NCI-H345 treated with DMSO at 0.1 percent for 48 hours (cell line): ENCODE measurements around the gene TRIP6.
"Not testable (repeated sequence)": the region's sequence is repeated elsewhere in the genome, so short reads cannot be mapped to it uniquely, and the experiment has no call there.

ENCODE experiments used
- DNase-seq: peaks from one replicate; lab custom pipeline; 2025; ENCODE audit not compliant: unreplicated experiment; lab: John Stamatoyannopoulos, UW

Gene TRIP6

DNA sequence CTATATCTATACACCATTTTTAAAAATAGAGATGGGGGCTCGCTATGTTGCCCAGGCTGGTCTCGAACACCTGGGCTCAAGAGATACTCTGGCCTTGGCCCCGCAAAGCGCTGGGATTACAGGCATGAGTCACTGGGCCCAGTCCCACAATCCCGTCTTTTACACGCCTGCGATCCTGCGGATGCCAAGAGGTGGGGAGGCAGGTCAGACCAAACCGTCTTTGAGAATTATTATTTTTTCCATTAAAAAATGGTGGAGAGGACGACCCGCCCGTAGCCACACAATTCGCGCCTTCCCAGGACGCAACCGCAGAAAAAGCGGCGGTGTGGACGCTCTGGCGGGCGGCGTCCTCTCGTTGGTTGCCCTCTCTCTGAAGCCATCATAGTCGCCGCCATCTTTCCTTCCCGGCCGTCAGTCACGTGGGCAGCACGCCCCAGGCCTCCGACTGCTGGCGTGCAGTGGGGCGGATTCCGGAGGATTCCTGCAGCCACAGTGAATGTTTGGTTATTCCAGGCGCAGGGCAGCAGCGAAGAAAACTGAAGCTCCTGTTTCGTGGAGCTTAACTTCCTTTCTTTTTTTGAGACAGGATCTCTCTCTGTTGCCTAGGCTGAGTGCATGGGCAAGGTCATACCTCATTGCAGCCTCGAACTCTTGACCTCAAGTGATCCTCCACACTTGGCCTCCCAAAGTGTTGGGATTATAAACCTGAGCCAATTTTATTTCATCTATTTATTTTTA, 29.9 kb upstream of the TRIP6 start:
- DNase-seq, result peak; percentile 57

DNA sequence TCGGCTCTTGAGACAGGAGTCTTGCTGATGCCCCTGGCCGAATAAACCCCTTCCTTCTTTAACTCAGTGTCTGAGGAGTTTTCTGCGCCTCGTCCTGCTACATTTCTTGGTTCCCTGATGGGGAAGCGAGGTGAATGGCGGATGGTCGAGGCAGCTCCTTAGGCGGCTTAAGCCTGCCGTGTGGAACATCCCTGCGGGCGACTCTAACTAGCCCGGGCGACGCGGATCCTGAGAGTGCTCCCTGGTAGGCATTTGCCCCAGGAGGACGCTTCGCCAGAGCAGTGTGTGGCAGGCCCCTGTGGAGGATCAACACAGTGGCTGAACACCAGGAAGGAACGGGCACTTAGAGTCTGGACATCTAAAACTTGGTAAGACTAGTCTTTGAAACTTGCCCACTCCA, 27.8 kb upstream of the TRIP6 start:
- DNase-seq, result no peak

DNA sequence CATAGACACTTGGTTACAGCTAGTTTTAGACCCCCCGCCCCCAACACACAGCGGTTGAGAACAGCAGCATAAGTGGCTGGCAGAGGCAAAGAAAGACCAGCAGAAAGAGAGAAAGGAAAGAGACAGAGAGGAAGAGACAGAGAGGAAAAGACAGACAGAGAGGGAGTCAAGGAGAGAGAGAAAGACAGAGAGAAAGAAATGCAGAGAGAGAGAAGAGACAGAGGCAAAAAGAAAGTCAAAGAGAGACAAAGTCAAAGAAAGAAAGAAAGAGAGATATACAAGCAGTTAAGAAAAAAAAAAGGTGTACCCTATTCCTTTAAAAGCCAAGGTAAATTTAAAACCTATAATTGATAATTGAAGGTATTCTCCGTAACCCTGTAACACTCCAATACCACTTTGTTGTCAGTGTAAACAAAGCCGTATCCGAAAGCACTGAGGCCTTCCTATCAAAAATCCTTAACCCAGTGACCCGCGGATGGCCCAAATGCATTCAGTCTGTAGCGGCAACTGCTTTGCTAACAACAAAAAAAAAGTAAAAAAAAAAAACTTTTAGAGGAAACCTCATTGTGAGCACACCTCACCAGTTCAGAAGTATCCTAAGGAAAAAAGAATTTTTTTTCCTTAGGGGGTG, 26.6 kb upstream of the TRIP6 start:
- DNase-seq, result no peak

DNA sequence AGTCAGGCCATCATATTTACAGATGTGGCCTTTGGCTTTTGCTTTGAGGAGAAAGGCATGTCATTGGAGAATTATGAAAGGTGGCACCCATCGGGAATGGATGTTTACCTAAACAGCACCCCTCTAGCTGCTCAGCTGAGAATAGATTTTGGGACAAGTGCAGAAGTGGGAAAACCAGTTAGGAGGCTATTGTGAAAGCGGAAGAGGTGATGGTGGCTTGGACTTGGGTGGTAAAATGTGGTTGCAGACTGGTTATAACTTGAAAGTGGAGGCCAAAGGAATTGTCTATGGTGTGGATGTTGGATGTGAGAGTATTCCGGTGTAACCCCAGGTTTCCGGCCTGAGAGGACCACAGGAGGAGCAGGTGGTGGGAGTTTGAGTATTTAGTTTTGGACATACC, 19.8 kb upstream of the TRIP6 start:
- no peak for DNase-seq

DNA sequence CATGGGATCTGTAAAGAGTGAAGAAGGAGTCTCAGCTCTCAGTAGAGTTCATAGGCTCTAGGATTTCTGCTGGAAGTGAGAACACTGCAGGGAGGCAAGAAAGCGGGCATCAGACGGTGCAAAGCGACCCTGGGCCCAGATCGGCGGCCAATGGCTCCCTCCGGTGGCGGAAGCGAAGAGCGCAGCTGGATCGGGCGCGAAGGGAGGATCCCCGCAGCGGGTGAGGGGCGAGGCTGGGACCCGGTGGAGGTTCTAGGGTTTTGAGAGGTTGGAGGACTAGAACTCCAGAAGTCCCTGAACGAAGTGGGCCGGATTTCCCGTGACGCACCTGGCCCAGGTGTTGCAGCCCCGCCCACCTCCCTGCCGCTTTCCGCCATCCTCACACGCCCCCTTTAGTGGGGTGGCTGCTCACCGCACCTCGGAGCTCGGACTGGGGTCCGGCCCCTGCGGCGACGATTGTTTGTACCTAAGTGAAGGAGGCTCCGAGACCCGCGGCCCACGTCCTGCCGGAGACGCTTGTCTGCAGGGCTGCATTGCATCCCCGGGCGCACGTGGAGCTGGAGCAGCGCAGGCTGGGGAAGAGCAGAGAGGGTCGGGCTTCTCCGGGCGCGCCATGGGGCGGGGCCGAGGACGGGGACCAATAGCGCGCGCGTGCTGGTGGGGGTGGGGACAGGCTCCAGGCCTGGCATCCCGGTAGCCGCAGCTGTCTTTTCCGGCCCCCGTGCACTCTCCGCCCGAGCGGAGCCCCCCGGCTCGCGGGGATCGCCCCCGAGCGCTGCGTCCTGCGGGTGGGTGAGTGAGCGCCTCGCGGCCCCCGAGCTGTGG, 14.9 kb upstream of the TRIP6 start, which contains the start of gene SLC12A9:
SLC12A9 (plus strand) TSS at position 666 of the 825 bp plus-strand sequence. CDS start 1,485 bp downstream, outside the sequence.
- DNase-seq, result peak; percentile 91

DNA sequence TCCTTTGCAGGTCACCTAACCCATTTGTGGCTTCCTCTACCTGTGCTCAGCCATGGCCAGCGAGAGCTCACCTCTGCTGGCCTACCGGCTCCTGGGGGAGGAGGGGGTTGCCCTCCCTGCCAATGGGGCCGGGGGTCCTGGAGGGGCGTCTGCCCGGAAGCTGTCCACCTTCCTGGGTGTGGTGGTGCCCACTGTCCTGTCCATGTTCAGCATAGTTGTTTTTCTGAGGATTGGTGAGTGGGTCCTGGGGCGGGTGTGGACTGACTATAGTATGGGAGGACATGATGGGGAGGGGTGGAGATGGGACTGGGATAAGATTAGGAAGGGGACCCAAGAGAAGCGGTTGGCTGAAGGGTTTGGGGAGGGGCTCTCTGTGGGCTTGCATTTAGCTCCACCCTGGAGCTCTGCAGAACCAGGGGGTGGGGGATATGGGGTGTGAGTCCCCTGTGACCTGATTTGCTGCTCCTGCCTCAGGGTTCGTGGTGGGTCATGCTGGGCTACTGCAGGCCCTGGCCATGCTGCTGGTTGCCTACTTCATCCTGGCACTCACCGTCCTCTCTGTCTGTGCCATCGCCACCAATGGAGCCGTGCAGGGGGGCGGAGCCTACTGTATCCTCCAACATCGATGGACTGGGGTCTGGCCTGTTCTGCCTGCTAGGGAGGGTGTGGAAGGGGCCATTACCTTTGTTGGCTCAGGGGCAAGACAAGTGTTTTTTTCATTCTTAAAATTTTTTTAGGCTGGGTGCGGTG, 12.9 kb upstream of the TRIP6 start:
- DNase-seq, result no peak

DNA sequence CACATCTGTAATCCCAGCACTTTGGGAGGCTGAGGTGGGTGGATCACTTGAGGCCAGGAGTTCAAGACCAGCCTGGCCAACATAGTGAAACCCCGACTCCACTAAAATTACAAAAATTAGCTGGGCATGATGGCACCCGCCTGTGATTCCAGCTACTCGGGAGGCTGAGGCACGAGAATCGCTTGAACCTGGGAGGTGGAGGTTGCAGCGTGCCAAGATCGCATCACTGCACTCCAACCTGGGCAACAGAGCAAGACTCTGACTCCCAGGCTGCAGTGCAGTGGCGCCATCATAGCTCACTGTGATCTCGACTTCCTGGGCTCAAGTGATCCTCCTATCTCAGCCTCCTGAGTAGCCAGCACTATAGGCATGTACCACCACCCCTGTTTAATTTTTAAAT, 12.3 kb upstream of the TRIP6 start:
- not testable (repeated sequence) for DNase-seq

DNA sequence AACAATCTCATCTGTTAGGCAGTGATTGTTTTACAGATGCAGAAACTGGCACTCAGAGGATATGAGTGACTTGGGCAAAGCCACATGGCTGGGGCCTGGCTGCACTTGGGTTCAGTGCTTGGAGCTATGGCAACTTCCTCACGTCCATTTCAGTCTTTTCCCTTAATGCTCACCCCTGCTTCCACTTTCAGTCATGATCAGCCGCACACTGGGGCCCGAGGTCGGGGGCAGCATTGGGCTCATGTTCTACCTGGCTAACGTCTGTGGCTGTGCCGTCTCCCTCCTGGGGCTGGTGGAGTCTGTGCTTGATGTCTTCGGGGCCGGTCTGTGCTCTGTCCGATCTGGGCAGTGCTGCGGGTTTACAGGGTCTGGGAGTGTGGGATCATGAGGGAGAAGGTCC, 11.7 kb upstream of the TRIP6 start:
- no peak for DNase-seq

DNA sequence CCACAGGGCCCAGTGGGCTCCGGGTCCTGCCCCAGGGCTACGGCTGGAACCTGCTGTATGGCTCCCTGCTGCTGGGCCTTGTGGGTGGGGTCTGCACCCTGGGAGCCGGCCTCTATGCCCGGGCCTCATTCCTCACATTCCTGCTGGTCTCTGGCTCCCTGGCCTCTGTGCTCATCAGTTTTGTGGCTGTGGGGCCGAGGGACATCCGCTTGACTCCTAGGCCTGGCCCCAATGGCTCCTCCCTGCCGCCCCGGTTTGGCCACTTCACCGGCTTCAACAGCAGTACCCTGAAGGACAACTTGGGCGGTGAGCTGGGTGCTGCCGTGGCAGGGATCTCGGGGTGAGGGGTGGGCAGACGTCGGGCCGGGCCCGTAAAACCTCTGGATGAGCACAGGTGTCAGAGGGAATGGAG, 10.3 kb upstream of the TRIP6 start:
- DNase-seq, result no peak

DNA sequence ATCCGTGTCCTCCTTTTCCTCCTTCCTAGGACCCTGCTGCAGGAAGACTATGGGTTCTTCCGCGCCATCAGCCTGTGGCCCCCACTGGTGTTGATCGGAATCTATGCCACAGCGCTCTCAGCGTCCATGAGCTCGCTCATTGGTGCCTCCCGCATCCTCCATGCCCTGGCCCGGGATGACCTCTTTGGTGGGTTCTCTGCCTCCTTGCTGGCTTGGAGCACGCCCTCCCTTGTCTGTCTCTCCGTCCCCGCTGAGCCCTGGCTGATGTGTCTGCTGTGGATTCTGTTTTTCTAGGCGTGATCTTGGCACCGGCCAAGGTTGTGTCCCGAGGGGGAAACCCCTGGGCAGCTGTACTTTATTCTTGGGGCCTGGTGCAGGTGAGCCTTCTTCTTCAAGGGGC, 7.3 kb upstream of the TRIP6 start:
- no peak for DNase-seq

DNA sequence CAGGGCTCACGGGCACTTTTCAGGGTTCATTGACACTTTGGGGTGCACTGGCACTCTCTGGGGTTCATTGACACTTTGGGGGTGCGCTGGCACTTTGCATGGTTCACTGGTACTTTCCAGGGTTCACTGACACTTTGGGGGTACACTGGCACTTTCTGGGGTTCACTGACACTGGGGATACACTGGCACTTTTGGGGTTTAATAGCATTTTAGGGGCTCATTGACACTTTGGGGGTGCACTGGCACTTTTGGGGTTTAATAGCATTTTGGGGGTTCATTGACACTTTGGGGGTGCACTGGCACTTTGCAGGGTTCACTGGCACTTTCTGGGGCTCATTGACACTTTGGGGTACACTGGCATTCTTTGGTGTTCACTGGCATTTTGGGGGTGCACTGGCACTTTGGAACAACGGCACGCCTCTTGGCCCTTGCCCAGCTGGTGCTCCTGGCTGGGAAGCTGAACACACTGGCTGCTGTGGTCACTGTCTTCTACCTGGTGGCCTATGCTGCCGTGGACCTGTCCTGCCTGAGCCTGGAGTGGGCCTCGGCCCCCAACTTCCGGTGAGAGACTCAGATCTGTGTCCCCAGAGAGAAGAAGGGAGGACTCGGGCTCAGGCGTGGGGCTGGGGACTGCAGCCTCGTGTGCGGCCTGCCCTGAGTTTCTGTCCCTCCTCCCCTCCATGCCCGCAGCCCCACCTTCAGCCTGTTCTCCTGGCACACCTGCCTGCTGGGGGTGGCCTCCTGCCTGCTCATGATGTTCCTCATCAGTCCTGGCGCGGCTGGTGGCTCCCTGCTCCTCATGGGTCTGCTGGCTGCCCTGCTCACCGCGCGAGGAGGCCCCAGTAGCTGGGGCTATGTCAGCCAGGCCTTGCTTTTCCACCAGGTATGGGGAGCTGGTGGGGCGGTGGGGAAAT, 6.2 kb upstream of the TRIP6 start:
- DNase-seq, result no peak

DNA sequence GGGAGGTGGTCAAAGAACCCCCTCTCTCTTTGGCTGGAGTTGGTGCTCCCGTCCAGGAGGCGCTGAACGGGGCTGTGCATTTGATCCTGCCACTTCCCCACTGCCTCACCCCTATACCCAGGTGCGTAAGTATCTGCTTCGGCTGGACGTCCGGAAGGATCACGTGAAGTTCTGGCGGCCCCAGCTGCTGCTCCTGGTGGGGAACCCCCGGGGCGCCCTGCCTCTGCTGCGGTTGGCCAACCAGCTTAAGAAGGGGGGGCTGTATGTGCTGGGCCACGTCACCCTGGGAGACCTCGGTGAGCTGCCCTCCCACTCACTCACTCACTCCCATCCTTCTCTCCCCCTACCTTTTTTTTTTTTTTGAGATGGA, 5.6 kb upstream of the TRIP6 start:
- no peak for DNase-seq

DNA sequence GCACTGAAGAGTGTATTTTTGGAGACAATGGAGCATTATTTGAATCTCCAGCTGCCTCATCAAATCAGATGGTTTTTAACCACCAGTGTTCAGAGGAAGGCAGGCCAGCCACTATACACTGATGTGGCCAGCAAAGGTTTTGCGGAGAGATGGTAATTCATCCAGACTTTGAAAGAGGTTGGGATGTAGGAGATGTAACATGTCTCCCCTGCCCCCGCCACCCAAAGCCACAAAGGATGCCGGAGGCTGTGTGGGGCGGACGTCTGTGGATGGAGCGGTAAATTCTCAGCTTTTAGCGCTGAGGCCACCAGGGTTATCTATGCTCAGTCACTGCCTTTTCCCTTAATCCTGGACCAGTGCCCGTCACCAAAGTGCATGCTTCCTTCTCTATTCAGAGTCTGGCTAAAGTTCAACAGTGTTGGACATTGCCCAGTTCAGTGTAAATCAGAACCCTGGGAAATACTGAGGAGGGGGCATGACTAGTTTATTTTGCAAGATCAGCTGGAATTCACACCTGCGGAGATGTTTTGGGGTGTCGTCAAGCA, 3.7 kb upstream of the TRIP6 start:
- no peak for DNase-seq

DNA sequence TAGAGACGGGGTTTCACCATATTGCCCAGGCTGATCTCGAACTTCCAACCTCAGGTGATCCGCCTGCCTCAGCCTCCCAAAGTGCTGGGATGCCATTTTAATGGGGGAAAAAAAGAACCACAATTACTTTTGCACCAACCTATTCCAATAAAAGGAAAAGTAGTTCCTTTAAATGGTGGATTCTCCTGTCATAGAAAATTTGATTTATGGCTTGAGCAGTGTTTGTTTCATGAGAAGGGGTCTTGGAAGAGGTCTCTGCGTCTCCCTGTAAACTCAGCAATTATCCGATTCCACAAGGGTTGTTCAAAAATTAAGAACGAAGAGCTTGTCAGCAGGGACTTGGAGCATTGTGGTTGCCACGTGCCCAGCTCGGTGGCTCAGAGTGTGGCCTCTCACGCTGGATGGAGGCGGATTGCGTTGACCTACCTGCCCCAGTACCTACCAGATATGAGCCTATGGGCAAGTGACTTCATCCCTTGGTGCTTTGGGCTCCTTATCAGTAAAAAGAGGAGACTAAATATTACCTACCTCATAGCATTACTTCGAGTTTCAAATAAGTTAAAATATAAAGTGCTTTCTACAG, 2.8 kb upstream of the TRIP6 start:
- DNase-seq, result no peak

DNA sequence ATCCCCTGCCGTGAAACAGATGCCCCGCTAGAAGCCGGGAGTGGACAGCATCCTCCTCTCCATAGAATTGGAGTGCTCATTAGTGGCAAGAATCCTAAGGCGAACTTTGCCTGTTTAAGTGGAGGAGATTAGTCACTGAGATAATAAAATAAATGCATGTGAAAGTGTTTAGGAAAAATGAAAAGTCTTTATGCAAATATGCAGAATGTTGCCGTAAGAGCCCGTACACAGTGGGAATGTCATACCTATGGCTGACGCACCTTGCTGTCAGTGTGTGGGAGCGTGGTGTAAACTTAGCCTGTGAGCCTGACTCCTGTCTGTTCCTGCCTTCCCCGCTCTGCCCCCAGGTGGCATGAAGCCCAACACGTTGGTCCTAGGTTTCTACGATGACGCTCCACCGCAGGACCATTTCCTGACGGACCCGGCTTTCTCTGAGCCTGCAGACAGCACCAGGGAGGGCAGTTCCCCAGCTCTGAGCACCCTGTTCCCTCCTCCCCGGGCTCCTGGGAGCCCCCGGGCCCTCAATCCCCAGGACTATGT, 1.7 kb upstream of the TRIP6 start:
- DNase-seq, result no peak

DNA sequence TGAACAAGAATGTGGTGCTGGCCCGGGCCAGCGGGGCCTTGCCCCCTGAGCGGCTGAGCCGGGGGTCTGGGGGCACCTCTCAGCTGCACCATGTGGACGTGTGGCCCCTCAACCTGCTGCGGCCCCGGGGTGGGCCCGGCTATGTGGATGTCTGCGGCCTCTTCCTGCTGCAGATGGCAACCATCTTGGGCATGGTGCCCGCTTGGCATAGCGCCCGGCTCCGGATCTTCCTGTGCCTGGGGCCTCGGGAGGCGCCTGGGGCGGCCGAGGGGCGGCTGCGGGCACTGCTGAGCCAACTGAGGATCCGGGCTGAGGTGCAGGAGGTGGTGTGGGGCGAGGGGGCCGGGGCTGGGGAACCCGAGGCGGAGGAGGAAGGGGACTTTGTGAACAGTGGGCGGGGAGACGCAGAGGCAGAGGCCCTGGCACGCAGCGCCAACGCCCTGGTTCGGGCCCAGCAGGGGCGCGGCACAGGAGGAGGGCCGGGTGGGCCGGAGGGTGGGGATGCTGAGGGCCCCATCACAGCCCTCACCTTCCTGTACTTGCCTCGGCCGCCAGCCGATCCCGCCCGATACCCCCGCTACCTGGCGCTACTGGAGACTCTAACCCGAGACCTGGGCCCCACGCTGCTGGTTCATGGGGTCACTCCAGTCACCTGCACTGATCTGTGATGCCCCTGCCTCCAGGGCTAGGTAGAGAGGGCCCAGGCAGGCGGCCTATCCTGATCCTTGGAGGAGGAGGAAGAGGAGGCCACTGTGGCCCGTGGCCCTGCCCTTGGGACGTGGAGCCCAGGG, 1.1 kb upstream of the TRIP6 start:
- DNase-seq, result no peak

DNA sequence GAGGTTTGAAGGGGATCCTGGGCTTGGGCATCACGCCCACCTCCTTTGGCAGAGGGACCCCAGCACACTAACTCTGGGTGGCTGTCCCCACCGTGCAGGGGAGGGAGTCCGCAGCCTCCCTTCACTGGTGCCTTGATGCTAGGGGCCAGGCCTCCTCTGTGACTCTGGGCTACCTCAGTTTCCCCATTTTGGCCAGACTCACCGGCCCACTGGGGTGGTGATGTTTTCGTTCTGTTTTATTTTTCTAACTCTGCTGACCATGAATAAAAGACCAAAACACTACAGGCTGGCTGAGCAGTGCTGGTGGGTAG, 503 bp upstream of the TRIP6 start:
- no peak for DNase-seq

DNA sequence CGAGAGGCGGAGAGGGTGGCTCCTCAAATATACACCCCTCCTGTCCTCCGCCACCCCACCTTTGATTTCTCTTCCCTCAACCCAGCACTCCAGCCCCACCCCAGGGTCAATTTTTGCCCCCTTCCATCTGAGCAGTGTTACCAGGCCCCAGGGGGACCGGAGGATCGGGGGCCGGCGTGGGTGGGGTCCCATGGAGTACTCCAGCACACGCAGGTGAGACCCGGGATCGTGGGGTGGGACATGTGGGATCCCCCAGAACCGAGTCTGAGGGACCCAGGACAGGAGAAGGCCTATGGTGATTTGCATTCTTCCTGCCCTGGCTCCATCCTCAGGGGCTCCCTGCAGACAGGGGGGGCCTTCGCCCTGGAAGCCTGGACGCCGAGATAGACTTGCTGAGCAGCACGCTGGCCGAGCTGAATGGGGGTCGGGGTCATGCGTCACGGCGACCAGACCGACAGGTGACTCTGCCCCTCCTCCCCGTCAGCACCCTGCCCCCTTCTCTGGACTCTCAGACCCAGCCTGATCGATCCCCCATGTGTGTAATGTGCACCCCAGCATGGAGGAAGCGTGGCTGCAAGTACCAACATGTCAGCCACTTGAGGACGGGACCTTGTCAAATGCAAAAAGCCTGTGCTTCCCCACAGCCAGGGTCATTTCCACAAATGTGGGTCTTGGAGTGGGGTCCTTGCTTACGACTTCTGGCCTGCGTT, 744 bp downstream of the TRIP6 start:
- DNase-seq, result no peak
